HCT116 (cell line): Measurements from ENCODE around the gene TWNK. TPM values are rescaled to one million over a fixed set of nuclear protein-coding genes. Genes with fewer than 3 reads are reported as not detected.

ENCODE experiments used
- ATAC-seq: fragments of 200-7000 bp; cut with Tn5 transposase; 2 replicates; pipeline ENCODE4 v1.9.1; 2020; ENCODE audit warnings: mild to moderate bottlenecking, moderate library complexity
- BruUV-seq: library from RNA; stranded (reverse); fragments of 400-500 nt; replicated peaks from 2 replicates; lab custom pipeline; 2021; lab: Mats Ljungman, UMichigan
- CTCF ChIA-PET: fragments of 300-600 bp; sonication (Branson Sonifier 250); formaldehyde crosslinking; loops from one replicate; lab custom pipeline; 2021; ENCODE audit warnings: antibody characterized with exemption; lab: Charles Lee
- POLR2A ChIA-PET: fragments of 300-600, 350-600 bp; sonication (Branson Sonifier 250); formaldehyde crosslinking; loops from one replicate; lab custom pipeline; 2021; ENCODE audit warnings: antibody characterized with exemption; lab: Charles Lee
- RAD21 ChIA-PET, 2 experiments: fragments of 300-600 bp; sonication (Branson Sonifier 250); formaldehyde crosslinking; loops; one replicate each; lab custom pipeline; 2023; ENCODE audit warnings: low total read pairs in 2 of 2; ENCODE audit not compliant: uncharacterized antibody in 2 of 2, unreplicated experiment in 2 of 2, low non-redundant PET in 1 of 2; lab: Charles Lee
- DNase-seq: peaks from one replicate; pipeline ENCODE4 v3.0.0-alpha.2; 2010; ENCODE audit warnings: low read depth, low spot score
- H2AFZ ChIP-seq: fragments of 200-600 bp; shearing (Covaris generic), sonication (generic); 2 replicates; pipeline ENCODE4 v1.6.1; 2017; ENCODE audit warnings: low read depth, mixed run types, mixed read lengths, antibody characterized with exemption, low read length; ENCODE audit not compliant: poor library complexity, severe bottlenecking
- H3K27ac ChIP-seq: 2 replicates; pipeline ENCODE4 v1.5.1; 2012; ENCODE audit warnings: low read depth, low read length
- H3K27me3 ChIP-seq: fragments of 200-600 bp; sonication (generic); 2 replicates; pipeline ENCODE4 v1.6.1; 2016; ENCODE audit warnings: mixed run types, low read length, mixed read lengths; ENCODE audit not compliant: insufficient read depth
- H3K36me3 ChIP-seq, 2 experiments: fragments of 200-500 bp in 1 of 2; fragments of 200-600 bp in 1 of 2; sonication (Bioruptor generic) in 1 of 2; sonication (generic) in 1 of 2; 2 replicates each; pipeline versions ENCODE4 v1.5.1 to v1.6.1; 2014 to 2016; ENCODE audit warnings: low read length in 2 of 2, inconsistent platforms in 1 of 2, mixed read lengths in 1 of 2, mixed run types in 1 of 2; ENCODE audit not compliant: insufficient read depth in 2 of 2, control insufficient read depth in 1 of 2
- H3K4me1 ChIP-seq, 2 experiments: fragments of 200-600 bp in 1 of 2; sonication (generic) in 1 of 2; 2 replicates each; pipeline versions ENCODE4 v1.5.1 to v1.6.1; 2012 to 2017; ENCODE audit warnings: low read length in 2 of 2, inconsistent platforms in 1 of 2, mild to moderate bottlenecking in 1 of 2, mixed read lengths in 1 of 2, mixed run types in 1 of 2, moderate library complexity in 1 of 2; ENCODE audit not compliant: insufficient read depth in 2 of 2, control insufficient read depth in 1 of 2
- H3K4me2 ChIP-seq: fragments of 200-600 bp; sonication (generic); 2 replicates; pipeline ENCODE4 v1.6.1; 2017; ENCODE audit warnings: mixed run types, low read length, mixed read lengths
- H3K4me3 ChIP-seq, 2 experiments: fragments of 200-600 bp in 1 of 2; sonication (generic) in 1 of 2; replicated peaks in 1 of 2; 2 replicates each; pipeline ENCODE4 v1.5.1; 2011 to 2016; ENCODE audit warnings: low read length in 2 of 2, control low read depth in 1 of 2, low read depth in 1 of 2, mild to moderate bottlenecking in 1 of 2, mixed read lengths in 1 of 2, mixed run types in 1 of 2
- H3K79me2 ChIP-seq: fragments of 200-600 bp; sonication (generic); 2 replicates; pipeline ENCODE4 v1.6.1; 2017; ENCODE audit warnings: mild to moderate bottlenecking, mixed run types, low read length, moderate library complexity, mixed read lengths; ENCODE audit not compliant: insufficient read depth
- H3K9ac ChIP-seq: fragments of 200-600 bp; sonication (generic); 2 replicates; pipeline ENCODE4 v1.6.1; 2016; ENCODE audit warnings: low read length, mixed read lengths
- H3K9me2 ChIP-seq: fragments of 200-600 bp; sonication (generic), shearing (Covaris generic); 2 replicates; pipeline ENCODE4 v1.6.1; 2017; ENCODE audit warnings: mixed run types, mild to moderate bottlenecking, moderate library complexity; ENCODE audit not compliant: insufficient read depth
- H3K9me3 ChIP-seq, 2 experiments: fragments of 200-500 bp in 1 of 2; fragments of 200-600 bp in 1 of 2; sonication (Bioruptor generic) in 1 of 2; sonication (generic) in 1 of 2; 2 replicates each; pipeline ENCODE4 v1.6.1; 2014 to 2017; ENCODE audit warnings: low read length in 2 of 2, mixed read lengths in 2 of 2, inconsistent platforms in 1 of 2, low read depth in 1 of 2, mild to moderate bottlenecking in 1 of 2, mixed run types in 1 of 2, moderate library complexity in 1 of 2; ENCODE audit not compliant: control insufficient read depth in 1 of 2, insufficient read depth in 1 of 2
- H4K20me1 ChIP-seq: fragments of 200-600 bp; sonication (generic), shearing (Covaris generic); 2 replicates; pipeline ENCODE4 v1.6.1; 2017; ENCODE audit warnings: mixed run types, mild to moderate bottlenecking, moderate library complexity; ENCODE audit not compliant: insufficient read depth
- CEBPB ChIP-seq: IDR thresholded peaks from 2 replicates; pipeline ENCODE4 v1.6.1; 2012; ENCODE audit warnings: low read depth
- JUND ChIP-seq: IDR thresholded peaks from 2 replicates; pipeline ENCODE4 v1.6.1; 2012
- POLR2AphosphoS5 ChIP-seq: IDR thresholded peaks from 2 replicates; pipeline ENCODE4 v1.6.1; 2011; ENCODE audit warnings: mild to moderate bottlenecking, low read depth, low read length, moderate library complexity
- YY1 ChIP-seq: IDR thresholded peaks from 2 replicates; pipeline ENCODE4 v1.6.1; 2011; ENCODE audit warnings: low read length, low read depth, moderate library complexity, mild to moderate bottlenecking; ENCODE audit not compliant: insufficient replicate concordance; ENCODE audit errors: extremely low read depth
- ZFX ChIP-seq: fragments of 450-650 bp; IDR thresholded peaks from 2 replicates; pipeline ENCODE4 v1.6.1; 2017
- intact Hi-C: fragments of 100-400 bp; cut with micrococcal nuclease; formaldehyde crosslinking; loops from 2 replicates; pipeline ENCODE4 v1.10.0; 2022
- total RNA-seq: library from RNA; stranded (reverse); gene quantifications from one replicate; pipeline ENCODE4 v1.2.1, GENCODE V29; 2021; ENCODE audit not compliant: unreplicated experiment
- TF ChIP-seq, protein P1 (sequence below), 3 experiments: fragments of 200-600 bp in 1 of 3; sonication (generic) in 1 of 3; IDR thresholded peaks in 2 of 3; conservative IDR thresholded peaks in 1 of 3; 2 replicates each; pipeline ENCODE4 v1.5.1; 2012 to 2017; ENCODE audit warnings: low read depth in 2 of 3, low read length in 2 of 3, antibody characterized with exemption in 1 of 3, borderline replicate concordance in 1 of 3, control low read depth in 1 of 3, mild to moderate bottlenecking in 1 of 3, mixed read lengths in 1 of 3, mixed run types in 1 of 3, moderate library complexity in 1 of 3; ENCODE audit not compliant: insufficient read depth in 1 of 3
- TF ChIP-seq, protein P2 (sequence below): IDR thresholded peaks from 2 replicates; pipeline ENCODE4 v1.6.1; 2012

TWNK gene
- total RNA-seq, 1 experiment from 2014 or later, result 42.1 TPM

DNA sequence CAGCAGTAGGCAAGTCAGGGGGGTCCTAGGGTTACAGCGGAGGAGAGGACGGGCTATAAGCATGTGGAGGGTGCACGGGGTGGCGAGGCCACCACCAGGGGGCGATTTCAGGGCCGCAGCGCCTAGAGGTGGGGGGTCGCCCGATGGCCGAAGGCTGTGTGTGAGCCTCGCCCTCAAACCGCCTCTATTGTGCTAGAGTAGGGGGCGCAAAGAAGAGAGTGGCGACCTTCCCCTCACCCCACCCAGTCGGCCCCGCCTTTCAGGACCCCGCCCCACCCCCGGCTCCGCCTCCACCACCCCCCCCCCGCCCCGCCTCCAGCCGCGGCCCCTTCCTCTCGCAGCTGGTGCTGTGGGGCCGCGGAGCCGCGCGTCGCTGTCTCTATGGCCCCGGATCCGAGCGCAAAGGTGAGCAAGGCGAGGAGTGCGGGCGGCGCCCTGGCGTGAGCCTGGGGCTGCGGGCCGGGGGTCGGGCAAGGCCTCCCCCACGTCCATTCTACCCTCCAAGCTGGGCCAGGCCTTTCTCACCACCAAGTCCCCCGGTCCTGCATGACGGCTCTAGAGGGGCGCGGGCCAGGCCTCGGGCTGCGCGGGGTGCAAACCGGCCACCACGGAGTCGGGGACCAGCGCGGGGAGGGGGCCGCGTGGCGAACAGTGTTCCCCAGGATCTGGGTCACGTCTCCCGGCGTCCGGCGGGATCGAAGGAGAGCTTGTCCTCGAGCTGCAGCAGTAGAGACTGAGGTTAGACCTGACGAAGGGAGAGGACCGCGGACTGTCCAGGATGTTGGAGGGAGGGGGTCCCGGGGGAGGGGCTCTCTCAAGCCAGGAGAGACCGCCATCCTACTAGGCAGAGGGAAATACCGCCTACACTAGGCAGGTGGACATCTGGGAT, 17.9 kb upstream of the TWNK start, which contains the start of gene SEMA4G:
TSS of gene SEMA4G (plus strand) at position 318 of the 889 bp plus-strand sequence. CDS start 3,409 bp downstream, outside the sequence.
- no peaks in the 10 kb centered on the region for H3K27me3 ChIP-seq
- H3K4me2 ChIP-seq, result peak within 1 kb of the TSS; percentile 98
- H3K9me2 ChIP-seq, result no peaks in the 10 kb centered on the region
- H3K79me2 ChIP-seq, result no peaks in the 10 kb centered on the region
- H3K4me3 ChIP-seq, result peak within 1 kb of the TSS; percentile 66 to 86
- TF ChIP-seq ZFX, result peak; percentile 64; the same call in 1 of the 2 replicates
- TF ChIP-seq, protein P1, sequence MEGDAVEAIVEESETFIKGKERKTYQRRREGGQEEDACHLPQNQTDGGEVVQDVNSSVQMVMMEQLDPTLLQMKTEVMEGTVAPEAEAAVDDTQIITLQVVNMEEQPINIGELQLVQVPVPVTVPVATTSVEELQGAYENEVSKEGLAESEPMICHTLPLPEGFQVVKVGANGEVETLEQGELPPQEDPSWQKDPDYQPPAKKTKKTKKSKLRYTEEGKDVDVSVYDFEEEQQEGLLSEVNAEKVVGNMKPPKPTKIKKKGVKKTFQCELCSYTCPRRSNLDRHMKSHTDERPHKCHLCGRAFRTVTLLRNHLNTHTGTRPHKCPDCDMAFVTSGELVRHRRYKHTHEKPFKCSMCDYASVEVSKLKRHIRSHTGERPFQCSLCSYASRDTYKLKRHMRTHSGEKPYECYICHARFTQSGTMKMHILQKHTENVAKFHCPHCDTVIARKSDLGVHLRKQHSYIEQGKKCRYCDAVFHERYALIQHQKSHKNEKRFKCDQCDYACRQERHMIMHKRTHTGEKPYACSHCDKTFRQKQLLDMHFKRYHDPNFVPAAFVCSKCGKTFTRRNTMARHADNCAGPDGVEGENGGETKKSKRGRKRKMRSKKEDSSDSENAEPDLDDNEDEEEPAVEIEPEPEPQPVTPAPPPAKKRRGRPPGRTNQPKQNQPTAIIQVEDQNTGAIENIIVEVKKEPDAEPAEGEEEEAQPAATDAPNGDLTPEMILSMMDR (IDR thresholded peaks at IDR 0.05 in 2 of 3, conservative IDR thresholded peaks at IDR 0.05 in 1 of 3; ENCODE audit: borderline replicate concordance in 1 of 3, insufficient read depth in 1 of 3, low read depth in 2 of 3, low read length in 2 of 3), result peak in 2 of 3 experiments; percentile 86 to 92; a peak in 5 of 6 replicates
- TF ChIP-seq JUND, result no peak
- TF ChIP-seq, protein P2, sequence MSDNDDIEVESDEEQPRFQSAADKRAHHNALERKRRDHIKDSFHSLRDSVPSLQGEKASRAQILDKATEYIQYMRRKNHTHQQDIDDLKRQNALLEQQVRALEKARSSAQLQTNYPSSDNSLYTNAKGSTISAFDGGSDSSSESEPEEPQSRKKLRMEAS, result peak; percentile 69; the same call in 1 of the 2 replicates
- TF ChIP-seq YY1, result no peak
- peak; percentile 50 for TF ChIP-seq POLR2AphosphoS5
- no peak for TF ChIP-seq CEBPB
- TF ChIP-seq, all 23 proteins: peak for 4
- DNase-seq (peak; percentile 21), ATAC-seq (peak; percentile 85)
- H3K27ac ChIP-seq, result peak within 1 kb of the TSS; percentile 40; the same call in 1 of the 2 replicates
- H2AFZ ChIP-seq, result peak within 1 kb of the TSS; percentile 91
- POLR2A ChIA-PET, result interaction anchor here (0.6 kb wide), 1 partner anchor 400 kb away, joined by 3 read pairs; no protein-coding TSS in a partner anchor
- RAD21 ChIA-PET, result interaction anchor here in 1 of 2 experiments (0.6 kb wide), 1 partner anchor 14 kb away, joined by 3 read pairs; no protein-coding TSS in a partner anchor
- peaks cover 0 to 5% of the 10 kb centered on the region in 2 experiments; a peak in 2 of 4 replicates for H3K36me3 ChIP-seq
- BruUV-seq, result no TSS peak
- peak within 1 kb of the TSS; percentile 75 for H3K9ac ChIP-seq
- intact Hi-C loops, result loop anchor here (1.0 kb wide), 1 partner anchor 44 kb away; no protein-coding TSS in a partner anchor
- no peaks in the 10 kb centered on the region for H4K20me1 ChIP-seq
- peaks cover 7 to 32% of the 10 kb centered on the region in 2 experiments; a peak in 3 of 4 replicates for H3K4me1 ChIP-seq
- CTCF ChIA-PET, result interaction anchor here (0.6 to 1.7 kb wide), 5 partner anchors 10 to 81 kb away, joined by 3 to 9 read pairs (median 4); no protein-coding TSS in a partner anchor
- no peaks in the 10 kb centered on the region for H3K9me3 ChIP-seq
